Liver (tissue), 2 donors: Measurements from ENCODE around the gene HIBADH.

Experiments used
- TF ChIP-seq, protein P1 (sequence below): fragments of 150-350 bp; IDR thresholded peaks from 2 replicates; pipeline ENCODE4 v1.5.1; 2017; ENCODE audit warnings: improper control_type of control experiment, low read depth, low read length; ENCODE audit not compliant: missing input control
- TF ChIP-seq, protein P2 (sequence below): IDR thresholded peaks from 2 replicates; pipeline ENCODE4 v1.6.1; 2016; ENCODE audit warnings: antibody characterized with exemption
- donor health status: healthy.

DNA sequence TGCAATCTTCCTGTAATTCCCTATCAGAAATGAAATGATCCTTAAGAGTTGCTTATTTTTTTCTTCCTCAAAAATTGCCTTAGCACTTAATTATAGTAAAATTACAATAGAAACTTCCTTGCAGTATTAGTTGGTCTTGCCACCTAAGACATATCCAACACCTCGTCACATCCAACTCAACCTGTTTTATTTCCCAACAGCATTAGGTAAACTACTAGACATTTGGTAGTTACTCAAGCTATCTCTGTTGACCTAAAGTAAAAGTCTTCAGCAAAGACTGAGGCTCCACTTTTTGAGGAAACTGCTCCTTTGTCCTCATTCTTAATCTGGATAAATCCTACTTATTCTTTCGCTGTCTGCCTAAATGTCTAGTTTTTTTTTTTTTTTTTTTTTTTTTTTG is 20.4 kb downstream of the HIBADH start:
- TF ChIP-seq, protein P1, sequence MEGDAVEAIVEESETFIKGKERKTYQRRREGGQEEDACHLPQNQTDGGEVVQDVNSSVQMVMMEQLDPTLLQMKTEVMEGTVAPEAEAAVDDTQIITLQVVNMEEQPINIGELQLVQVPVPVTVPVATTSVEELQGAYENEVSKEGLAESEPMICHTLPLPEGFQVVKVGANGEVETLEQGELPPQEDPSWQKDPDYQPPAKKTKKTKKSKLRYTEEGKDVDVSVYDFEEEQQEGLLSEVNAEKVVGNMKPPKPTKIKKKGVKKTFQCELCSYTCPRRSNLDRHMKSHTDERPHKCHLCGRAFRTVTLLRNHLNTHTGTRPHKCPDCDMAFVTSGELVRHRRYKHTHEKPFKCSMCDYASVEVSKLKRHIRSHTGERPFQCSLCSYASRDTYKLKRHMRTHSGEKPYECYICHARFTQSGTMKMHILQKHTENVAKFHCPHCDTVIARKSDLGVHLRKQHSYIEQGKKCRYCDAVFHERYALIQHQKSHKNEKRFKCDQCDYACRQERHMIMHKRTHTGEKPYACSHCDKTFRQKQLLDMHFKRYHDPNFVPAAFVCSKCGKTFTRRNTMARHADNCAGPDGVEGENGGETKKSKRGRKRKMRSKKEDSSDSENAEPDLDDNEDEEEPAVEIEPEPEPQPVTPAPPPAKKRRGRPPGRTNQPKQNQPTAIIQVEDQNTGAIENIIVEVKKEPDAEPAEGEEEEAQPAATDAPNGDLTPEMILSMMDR = no peak
- TF ChIP-seq, protein P2, sequence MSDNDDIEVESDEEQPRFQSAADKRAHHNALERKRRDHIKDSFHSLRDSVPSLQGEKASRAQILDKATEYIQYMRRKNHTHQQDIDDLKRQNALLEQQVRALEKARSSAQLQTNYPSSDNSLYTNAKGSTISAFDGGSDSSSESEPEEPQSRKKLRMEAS = no peak
